ENCODE measurements around the gene MTNR1B.

GRCh38 chr11:92965196-92965595, 4.3 kb upstream of the MTNR1B start:
- no peak for TF ChIP-seq ZBTB33 (IDR thresholded peaks at IDR 0.05; ENCODE audit: extremely low read depth, insufficient replicate concordance, low read length)
- TF ChIP-seq CTCF (IDR thresholded peaks at IDR 0.05 in 2 of 3, conservative IDR thresholded peaks at IDR 0.05 in 1 of 3; ENCODE audit: borderline replicate concordance in 1 of 3, insufficient read depth in 1 of 3, low read depth in 2 of 3, low read length in 2 of 3) = no peak
- TF ChIP-seq POLR2A (IDR thresholded peaks at IDR 0.05; ENCODE audit: borderline replicate concordance, extremely low read depth, insufficient read depth, insufficient read length) = no peak
- TF ChIP-seq CEBPB (IDR thresholded peaks at IDR 0.05; ENCODE audit: low read depth) = no peak
- no peak for TF ChIP-seq EZH2 (IDR thresholded peaks at IDR 0.05)
- TF ChIP-seq JUND (IDR thresholded peaks at IDR 0.05) = no peak
- no peak for TF ChIP-seq POLR2AphosphoS5 (IDR thresholded peaks at IDR 0.05; ENCODE audit: low read depth, low read length)

Measured in HCT116 (cell line).